OCI-LY3 (cell line): ENCODE data around the gene TMED8.

Source experiments
- CTCF ChIP-seq: fragments of 200-600, 300-600 bp; sonication (generic); IDR thresholded peaks from 2 replicates; pipeline ENCODE4 v1.5.1; 2014; ENCODE audit warnings: antibody characterized with exemption, low read length, low read depth
- EZH2phosphoT487 ChIP-seq: fragments of 200-600 bp; shearing (Covaris generic); IDR thresholded peaks from 2 replicates; pipeline ENCODE4 v1.6.1; 2018; ENCODE audit warnings: antibody characterized with exemption, mixed run types, low read depth

DNA sequence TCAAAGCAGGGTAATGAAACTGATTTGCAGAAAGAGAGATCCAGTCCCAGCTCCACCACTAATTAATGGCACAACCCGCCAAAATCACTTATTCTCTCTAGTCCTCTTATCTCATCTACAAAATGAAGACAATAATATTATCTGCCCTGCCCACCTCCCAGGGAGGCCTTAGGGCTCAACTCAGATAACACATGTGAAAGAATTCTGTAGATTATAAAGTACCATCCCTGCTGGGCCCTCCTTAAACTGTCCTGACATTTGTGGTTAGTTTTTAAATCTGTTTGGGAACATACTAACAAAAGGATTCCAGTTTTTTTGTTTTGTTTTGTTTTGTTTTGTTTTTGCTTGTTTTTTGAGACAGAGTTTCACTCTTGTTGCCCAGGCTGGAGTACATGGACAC, 63.5 kb downstream of the TMED8 start:
- TF ChIP-seq EZH2phosphoT487 (no peak), CTCF (no peak)
